Neural cell (in vitro differentiated cells): ENCODE results near the gene TRAPPC5.

Experiments used
- CTCF ChIP-seq: fragments of 450-650 bp; IDR thresholded peaks from 2 replicates; pipeline ENCODE4 v1.5.1; 2014; ENCODE audit warnings: antibody characterized with exemption, mild to moderate bottlenecking, moderate library complexity; ENCODE audit not compliant: poor library complexity, severe bottlenecking
- EP300 ChIP-seq: fragments of 450-650 bp; conservative IDR thresholded peaks from 2 replicates; pipeline ENCODE4 v1.6.1; 2014; ENCODE audit warnings: antibody characterized with exemption, mild to moderate bottlenecking, moderate library complexity; ENCODE audit not compliant: poor library complexity, severe bottlenecking
- EZH2 ChIP-seq: fragments of 200-600, 300-800 bp; shearing (Covaris generic), sonication (generic); IDR thresholded peaks from 2 replicates; pipeline ENCODE4 v1.6.1; 2014; ENCODE audit warnings: antibody characterized with exemption, low read length, borderline replicate concordance, mild to moderate bottlenecking; ENCODE audit not compliant: insufficient read depth, poor library complexity, severe bottlenecking
- MXI1 ChIP-seq: fragments of 450-650 bp; conservative IDR thresholded peaks from 2 replicates; pipeline ENCODE4 v1.6.1; 2014; ENCODE audit warnings: antibody characterized with exemption, mild to moderate bottlenecking; ENCODE audit not compliant: poor library complexity, severe bottlenecking
- POLR2AphosphoS5 ChIP-seq: IDR thresholded peaks from 2 replicates; pipeline ENCODE4 v1.6.1; 2012
- RAD21 ChIP-seq: fragments of 450-650 bp; conservative IDR thresholded peaks from 2 replicates; pipeline ENCODE4 v1.6.1; 2014; ENCODE audit warnings: antibody characterized with exemption, mild to moderate bottlenecking, moderate library complexity
- REST ChIP-seq: IDR thresholded peaks from 2 replicates; pipeline ENCODE4 v1.6.1; 2012; ENCODE audit warnings: borderline replicate concordance
- SMC3 ChIP-seq: fragments of 450-650 bp; conservative IDR thresholded peaks from 2 replicates; pipeline ENCODE4 v1.6.1; 2014; ENCODE audit warnings: antibody characterized with exemption, mild to moderate bottlenecking, moderate library complexity; ENCODE audit not compliant: poor library complexity
- TAF1 ChIP-seq: IDR thresholded peaks from 2 replicates; pipeline ENCODE4 v1.6.1; 2012; ENCODE audit warnings: low read depth

GRCh38 chr19:7663706-7664105 is 16.9 kb upstream of the TRAPPC5 start:
- TF ChIP-seq POLR2AphosphoS5 = no peak
- TF ChIP-seq CTCF = no peak
- no peak for TF ChIP-seq TAF1
- TF ChIP-seq EZH2 = no peak
- no peak for TF ChIP-seq SMC3
- no peak for TF ChIP-seq REST
- no peak for TF ChIP-seq RAD21
- no peak for TF ChIP-seq EP300
- TF ChIP-seq MXI1 = no peak
